ENCODE results near the gene RRBP1. TPM values are rescaled to one million over a fixed set of nuclear protein-coding genes. Genes with fewer than 3 reads are reported as not detected.
A peak's percentile ranks its signal among the peaks of the same experiment; 100 is the strongest.

Gene RRBP1
- total RNA-seq, 2 experiments from 2014 or later, result 26.4 to 27.2 TPM

DNA sequence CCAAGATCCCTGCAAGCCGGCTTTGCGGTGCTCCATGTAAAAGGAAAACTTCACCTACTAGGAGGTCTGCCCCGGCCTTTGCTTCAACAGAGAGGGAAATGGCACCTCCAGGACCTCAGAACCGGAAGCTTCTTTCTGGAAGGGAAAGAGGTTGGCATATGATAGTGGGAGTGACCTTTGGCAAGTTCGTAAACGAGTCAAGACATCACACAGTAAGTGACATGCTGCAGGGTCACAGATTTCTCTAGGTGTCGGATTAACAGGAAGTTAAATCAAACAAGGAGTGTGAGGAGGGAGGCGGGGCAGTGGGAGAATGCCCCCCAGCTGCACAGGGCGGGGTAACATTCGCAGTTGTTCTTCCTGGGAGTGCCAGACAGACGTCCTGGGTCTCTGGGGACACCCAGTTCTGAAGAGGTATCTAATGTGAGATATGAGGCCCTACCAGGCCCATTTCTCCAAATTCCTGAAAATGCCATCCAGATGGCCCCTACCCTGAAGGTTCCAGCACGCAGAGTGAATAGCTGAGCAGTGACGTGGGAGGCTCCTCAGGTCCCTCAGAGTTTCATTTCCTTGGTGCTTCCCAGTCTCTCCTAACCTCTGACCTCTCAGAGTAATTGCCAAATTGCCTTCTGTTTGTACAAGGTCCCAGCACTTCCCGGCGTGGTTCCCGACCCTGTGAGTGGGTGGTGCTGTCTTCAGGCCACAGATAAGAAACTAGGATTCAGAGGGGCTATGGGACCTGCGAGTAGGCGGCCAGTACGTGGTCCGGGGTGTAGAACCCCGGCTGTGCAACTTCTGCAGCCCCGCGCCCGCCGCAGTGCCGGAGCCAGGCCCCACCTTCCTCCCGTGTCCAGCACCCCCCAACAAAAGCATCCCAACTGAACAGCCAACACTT is 1.9 kb downstream of the RRBP1 start:
- CTCF ChIA-PET, result interaction anchor here (0.6 to 0.9 kb wide), 2 partner anchors 121 to 287 kb away, joined by 3 read pairs; no protein-coding TSS in a partner anchor
- peaks cover 26% of the 10 kb centered on the region for H3K4me1 Mint-ChIP-seq (ENCODE audit: low read depth)
- peak overlapping the region; percentile 82 for H3K27ac Mint-ChIP-seq

DNA sequence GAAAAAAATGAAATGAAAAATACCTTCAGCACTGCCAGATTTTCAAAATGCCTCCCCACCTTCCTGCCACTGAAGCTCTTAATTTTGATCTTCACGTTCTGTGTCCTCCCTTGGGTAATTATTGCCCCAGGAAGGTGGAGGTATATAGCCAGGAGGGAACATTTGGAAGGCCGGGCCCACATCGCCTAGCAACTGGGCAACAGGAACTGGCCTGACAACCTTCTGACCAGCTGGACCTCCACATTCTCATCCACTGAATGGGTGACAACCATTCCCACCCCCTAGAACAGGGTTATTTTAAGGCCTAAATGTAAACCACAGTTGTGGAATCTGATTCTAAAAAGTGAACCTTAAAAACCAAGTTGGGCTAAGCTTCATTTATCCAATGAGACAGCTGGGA is 3.2 kb downstream of the RRBP1 start:
- intact Hi-C loops (cut with DNase I, micrococcal nuclease), result no loop called here
- Histone ChIP-seq H3K27me3 (ENCODE audit: control insufficient read depth in 1 of 2, insufficient read depth in 2 of 2, low read length in 2 of 2) (peaks cover 0 to 4% of the 10 kb centered on the region in 2 experiments), H3K4me1 (ENCODE audit: insufficient read depth, low read length) (peaks cover 20% of the 10 kb centered on the region), H3K27ac (ENCODE audit: low read depth in 1 of 2, low read length in 2 of 2) (no peak overlapping the region), H3K9me3 (ENCODE audit: control insufficient read depth in 1 of 2, insufficient read depth in 1 of 2, low read length in 2 of 2) (no peaks in the 10 kb centered on the region), H3K4me3 (ENCODE audit: low read length) (no peak overlapping the region), H3K36me3 (ENCODE audit: insufficient read depth, low read length) (no peaks in the 10 kb centered on the region)
- Mint-ChIP-seq H3K4me1 (ENCODE audit: low read depth) (peaks cover 26% of the 10 kb centered on the region), H3K27ac (no peak overlapping the region), H3K36me3 (ENCODE audit: low read depth) (peaks cover 38% of the 10 kb centered on the region), H3K27me3 (peaks cover 6% of the 10 kb centered on the region), H3K9me3 (no peaks in the 10 kb centered on the region), H3K4me3 (no peak overlapping the region)
- no peak for ATAC-seq (ENCODE audit: poor library complexity)
- POLR2A ChIA-PET, result no interaction called here
- DNase-seq, result no peak
- CTCF ChIA-PET, result no interaction called here
- TF ChIP-seq, protein P1, sequence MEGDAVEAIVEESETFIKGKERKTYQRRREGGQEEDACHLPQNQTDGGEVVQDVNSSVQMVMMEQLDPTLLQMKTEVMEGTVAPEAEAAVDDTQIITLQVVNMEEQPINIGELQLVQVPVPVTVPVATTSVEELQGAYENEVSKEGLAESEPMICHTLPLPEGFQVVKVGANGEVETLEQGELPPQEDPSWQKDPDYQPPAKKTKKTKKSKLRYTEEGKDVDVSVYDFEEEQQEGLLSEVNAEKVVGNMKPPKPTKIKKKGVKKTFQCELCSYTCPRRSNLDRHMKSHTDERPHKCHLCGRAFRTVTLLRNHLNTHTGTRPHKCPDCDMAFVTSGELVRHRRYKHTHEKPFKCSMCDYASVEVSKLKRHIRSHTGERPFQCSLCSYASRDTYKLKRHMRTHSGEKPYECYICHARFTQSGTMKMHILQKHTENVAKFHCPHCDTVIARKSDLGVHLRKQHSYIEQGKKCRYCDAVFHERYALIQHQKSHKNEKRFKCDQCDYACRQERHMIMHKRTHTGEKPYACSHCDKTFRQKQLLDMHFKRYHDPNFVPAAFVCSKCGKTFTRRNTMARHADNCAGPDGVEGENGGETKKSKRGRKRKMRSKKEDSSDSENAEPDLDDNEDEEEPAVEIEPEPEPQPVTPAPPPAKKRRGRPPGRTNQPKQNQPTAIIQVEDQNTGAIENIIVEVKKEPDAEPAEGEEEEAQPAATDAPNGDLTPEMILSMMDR (IDR thresholded peaks at IDR 0.05), result no peak

More for the DNA sequence above, 1.9 kb downstream of the RRBP1 start:
- POLR2A ChIA-PET, result interaction anchor here (2.9 kb wide), 1 partner anchor 13 kb away, joined by 11 read pairs; no protein-coding TSS in a partner anchor
- intact Hi-C loops (cut with DNase I, micrococcal nuclease), result loop anchor here (2.0 to 10.0 kb wide), 10 partner anchors 68 to 1105 kb away; partner anchors contain the start of genes KAT14 (in 1 of the 2), KIF16B (in 1 of the 2), PET117 (in 1 of the 2) and SEC23B (in 1 of the 2)
- peaks cover 10% of the 10 kb centered on the region for H3K27me3 Mint-ChIP-seq
- H3K36me3 Mint-ChIP-seq (ENCODE audit: low read depth), result peaks cover 32% of the 10 kb centered on the region
- no peak for ATAC-seq (ENCODE audit: poor library complexity)
- DNase-seq, result peak in 4 of 14 experiments; percentile 6 to 53 (median 46)
- H3K27me3 ChIP-seq (ENCODE audit: control insufficient read depth in 1 of 2, insufficient read depth in 2 of 2, low read length in 2 of 2), result peaks cover 6 to 10% of the 10 kb centered on the region in 2 experiments
- peak overlapping the region; percentile 88 for H3K4me3 Mint-ChIP-seq
- no peak overlapping the region for H3K27ac ChIP-seq (ENCODE audit: low read depth in 1 of 2, low read length in 2 of 2)
- H3K4me3 ChIP-seq (ENCODE audit: low read length), result peak overlapping the region; percentile 54
- H3K9me3 Mint-ChIP-seq, result no peaks in the 10 kb centered on the region
- H3K4me1 ChIP-seq (ENCODE audit: insufficient read depth, low read length), result peaks cover 20% of the 10 kb centered on the region
- no peaks in the 10 kb centered on the region for H3K36me3 ChIP-seq (ENCODE audit: insufficient read depth, low read length)
- no peaks in the 10 kb centered on the region for H3K9me3 ChIP-seq (ENCODE audit: control insufficient read depth in 1 of 2, insufficient read depth in 1 of 2, low read length in 2 of 2)
- TF ChIP-seq, protein P1 (IDR thresholded peaks at IDR 0.05), result no peak

DNA sequence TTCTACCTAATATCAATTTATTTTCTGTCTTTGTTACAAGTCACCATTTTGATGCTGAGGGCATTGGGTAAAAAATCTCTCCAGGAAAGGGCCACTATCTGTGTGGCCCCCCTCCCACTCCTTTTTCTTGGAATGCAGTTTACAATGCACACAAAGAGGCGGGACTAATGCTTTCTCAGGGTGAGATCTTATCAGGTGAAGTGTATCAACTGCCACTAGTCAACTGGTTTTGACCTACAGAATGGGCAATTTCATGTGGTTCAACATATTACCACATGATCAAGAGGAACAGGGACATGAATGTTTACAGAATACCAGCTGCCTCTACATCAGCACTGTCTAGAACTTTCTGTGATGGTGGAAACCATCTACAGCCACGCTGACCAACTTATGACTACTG is 3.7 kb downstream of the RRBP1 start:
- H3K27ac Mint-ChIP-seq, result no peak overlapping the region
- ChIA-PET POLR2A (no interaction called here), CTCF (no interaction called here)
- peaks cover 24% of the 10 kb centered on the region for H3K4me1 Mint-ChIP-seq (ENCODE audit: low read depth)
- no peaks in the 10 kb centered on the region for H3K9me3 Mint-ChIP-seq
- no peaks in the 10 kb centered on the region for H3K27me3 ChIP-seq (ENCODE audit: control insufficient read depth in 1 of 2, insufficient read depth in 2 of 2, low read length in 2 of 2)
- no peaks in the 10 kb centered on the region for H3K36me3 ChIP-seq (ENCODE audit: insufficient read depth, low read length)
- peak overlapping the region; percentile 25 for H3K4me3 Mint-ChIP-seq
- TF ChIP-seq, protein P1 (IDR thresholded peaks at IDR 0.05), result no peak
- peaks cover 38% of the 10 kb centered on the region for H3K36me3 Mint-ChIP-seq (ENCODE audit: low read depth)
- H3K4me1 ChIP-seq (ENCODE audit: insufficient read depth, low read length), result peaks cover 20% of the 10 kb centered on the region
- ATAC-seq (ENCODE audit: poor library complexity), result no peak
- intact Hi-C loops (cut with DNase I, micrococcal nuclease), result no loop called here
- no peak overlapping the region for H3K4me3 ChIP-seq (ENCODE audit: low read length)
- no peak overlapping the region for H3K27ac ChIP-seq (ENCODE audit: low read depth in 1 of 2, low read length in 2 of 2)
- peaks cover 6% of the 10 kb centered on the region for H3K27me3 Mint-ChIP-seq
- H3K9me3 ChIP-seq (ENCODE audit: control insufficient read depth in 1 of 2, insufficient read depth in 1 of 2, low read length in 2 of 2), result no peaks in the 10 kb centered on the region
- DNase-seq, result no peak
